Panc1 (cell line): Measurements from ENCODE around the gene PAOX.

Experiments used
- CTCF ChIP-seq: fragments of 450-650 bp; IDR thresholded peaks from 2 replicates; pipeline ENCODE4 v1.5.1; 2017; ENCODE audit warnings: mild to moderate bottlenecking
- POLR2AphosphoS5 ChIP-seq: IDR thresholded peaks from 2 replicates; pipeline ENCODE4 v1.6.1; 2012; ENCODE audit warnings: mild to moderate bottlenecking, low read depth, low read length, moderate library complexity
- SIN3A ChIP-seq: IDR thresholded peaks from 2 replicates; pipeline ENCODE4 v1.6.1; 2012; ENCODE audit warnings: low read depth, mild to moderate bottlenecking, low read length, moderate library complexity, borderline replicate concordance; ENCODE audit not compliant: insufficient read depth
- TCF7L2 ChIP-seq: IDR thresholded peaks from 2 replicates; pipeline ENCODE4 v1.6.1; 2011; ENCODE audit warnings: mild to moderate bottlenecking, low read depth, low read length, inconsistent platforms

- TF ChIP-seq CTCF = no peak
- no peak for TF ChIP-seq TCF7L2
- TF ChIP-seq POLR2AphosphoS5 = no peak
- no peak for TF ChIP-seq SIN3A
Observed at GRCh38 chr10:133349577-133350011, 29.5 kb upstream of the PAOX start.
